Left ventricle myocardium superior (tissue), 1 donor: ENCODE data around the gene TAF11L5. TPM values are rescaled to one million over a fixed set of nuclear protein-coding genes. Genes with fewer than 3 reads are reported as not detected.
"Not testable (repeated sequence)": the region's sequence is repeated elsewhere in the genome, so short reads cannot be mapped to it uniquely, and the experiment has no call there.

Experiments
- ATAC-seq: fragments of 200-7000 bp; cut with Tn5 transposase; one replicate; pipeline ENCODE4 v1.9.1; 2020; ENCODE audit warnings: mild to moderate bottlenecking, moderate library complexity
- DNase-seq: peaks from one replicate; pipeline ENCODE4 v3.0.0-alpha.2; 2020
- intact Hi-C: fragments of 100-400 bp; cut with micrococcal nuclease; formaldehyde crosslinking; loops from one replicate; pipeline ENCODE4 v1.11.0; 2022
- long read RNA-seq: library from polyadenylated mRNA; unstranded; transcript quantifications from one replicate; pipeline ENCODE4 v2.0.0, GENCODE V29; 2021
- total RNA-seq: library from RNA; stranded (reverse); fragmentation: NEBNext Ultra II Directional; extraction: Animal tissue kit (Norgen Biotek cat#: 25700); gene quantifications from one replicate; pipeline ENCODE4 v1.2.1, GENCODE V29; 2021
- donor health status: DM: no; HTN: yes; CAD: no; lungs with severe emphysema.

Gene TAF11L5
- not detected for total RNA-seq
- long read RNA-seq, result 0 reads

DNA sequence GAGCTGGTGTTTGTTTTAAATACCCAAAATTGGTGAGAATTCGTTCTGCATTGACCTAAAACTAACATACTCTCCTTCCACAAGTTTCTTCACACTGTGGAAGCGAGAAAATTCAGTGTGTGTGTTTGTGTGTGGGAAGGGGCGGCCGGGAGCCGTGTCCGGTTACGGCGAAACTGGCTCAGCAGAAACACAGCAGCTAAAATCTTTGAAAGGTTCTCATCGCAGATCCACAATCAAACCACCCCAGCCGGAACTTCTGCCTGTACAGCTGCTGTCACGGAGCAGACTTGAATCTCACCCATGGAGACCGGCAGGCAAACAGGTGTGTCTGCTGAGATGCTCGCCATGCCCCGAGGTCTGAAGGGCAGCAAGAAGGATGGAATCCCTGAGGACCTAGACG lies at the start of gene TAF11L5:
TSS of gene TAF11L5 (plus strand) at position 301 of the 400 bp plus-strand sequence.
- ATAC-seq, DNase-seq, intact Hi-C loops: not testable (repeated sequence)

DNA sequence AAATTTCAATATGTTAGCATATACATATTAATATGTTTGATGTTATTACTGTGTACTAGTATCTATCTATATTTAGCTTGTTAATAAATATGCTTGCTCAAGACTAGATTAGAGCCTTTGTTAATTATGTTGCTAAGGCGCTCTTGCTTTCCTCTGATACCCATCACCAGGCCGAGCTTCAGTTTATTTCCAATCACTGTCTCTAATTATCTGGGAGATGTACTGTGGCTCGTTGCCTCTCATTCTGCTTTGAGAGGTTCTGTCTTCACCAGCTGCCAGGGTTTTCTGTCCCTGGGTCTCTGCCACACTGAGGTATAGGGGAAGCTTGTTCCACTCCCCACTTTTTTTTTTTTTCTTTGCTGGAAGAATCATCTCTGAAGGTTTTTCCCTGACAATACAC lies 48.0 kb upstream of the TAF11L5 start:
- intact Hi-C loops, result no loop called here
- ATAC-seq, result no peak
- no peak for DNase-seq

DNA sequence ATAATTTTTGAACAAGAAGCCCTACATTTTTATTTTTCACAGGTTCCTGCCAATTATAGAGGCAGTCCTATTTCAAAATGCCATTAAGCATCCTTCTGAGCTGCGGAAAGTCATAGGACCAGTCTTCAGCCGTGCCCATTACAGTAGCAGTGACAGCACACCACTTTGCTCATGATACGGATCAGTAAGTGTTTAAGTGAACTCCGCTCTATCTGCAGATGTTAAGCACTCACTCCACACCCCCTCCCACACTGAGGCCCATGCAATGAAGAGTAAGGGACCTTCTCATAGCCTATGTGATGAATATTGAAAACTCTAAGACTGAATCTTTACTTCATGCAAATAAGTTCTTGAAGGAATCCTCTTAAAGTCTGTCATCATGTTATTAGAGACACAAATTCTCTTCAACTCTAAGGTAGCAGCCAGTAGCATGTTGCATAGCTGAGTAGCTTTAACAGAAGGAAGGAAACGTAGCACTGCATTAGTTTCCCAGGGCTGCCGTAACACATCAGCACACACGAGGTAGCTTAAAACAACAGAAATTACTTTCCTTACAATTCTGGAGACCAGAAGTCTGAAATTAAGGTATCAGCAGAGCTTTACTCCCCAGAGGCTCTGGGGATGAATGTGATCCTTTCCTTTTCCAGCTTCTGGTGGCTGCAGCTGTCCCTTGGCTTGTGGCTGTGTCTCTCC lies 47.3 kb upstream of the TAF11L5 start:
- DNase-seq, result no peak
- intact Hi-C loops, result no loop called here
- ATAC-seq, result no peak

DNA sequence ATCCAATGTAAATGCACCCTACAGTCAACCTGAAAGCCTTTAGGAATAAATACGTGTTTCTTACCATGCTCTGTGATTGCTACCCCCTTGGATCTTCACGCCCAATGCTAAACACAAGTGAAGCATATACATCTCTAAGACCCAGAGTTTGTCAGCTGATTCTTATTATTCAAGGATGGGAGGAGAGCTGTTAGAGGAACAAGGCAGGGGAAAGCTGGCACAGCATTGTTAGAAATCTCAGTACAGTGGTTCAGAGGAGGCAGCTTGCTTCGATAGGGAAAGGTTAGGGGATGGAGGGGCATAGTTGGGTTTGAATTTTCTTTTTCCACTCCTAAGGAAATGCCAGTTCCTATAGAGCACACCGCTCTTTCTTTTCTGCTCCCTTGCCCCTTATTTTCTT lies 43.7 kb upstream of the TAF11L5 start:
- intact Hi-C loops, result no loop called here
- ATAC-seq (no peak), DNase-seq (no peak)

DNA sequence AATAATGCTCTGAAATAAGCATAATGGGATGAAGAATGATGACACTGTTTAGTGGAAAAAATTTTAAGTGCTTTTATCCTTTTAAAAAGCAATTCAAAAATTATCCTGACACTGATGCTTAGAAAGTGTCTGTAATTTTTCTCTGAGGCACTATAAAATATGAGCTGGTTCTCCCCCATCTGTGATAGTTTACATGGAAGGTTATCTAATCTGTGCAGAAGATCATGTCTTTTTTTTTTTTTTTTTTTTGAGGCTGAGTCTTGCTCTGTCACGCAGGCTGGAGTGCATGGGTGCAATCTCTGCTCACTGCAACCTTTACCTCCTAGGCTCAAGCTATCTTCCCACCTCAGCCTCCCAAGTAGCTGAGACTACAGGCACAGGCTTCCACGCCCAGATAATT lies 42.2 kb upstream of the TAF11L5 start:
- DNase-seq, result no peak
- intact Hi-C loops, result no loop called here
- no peak for ATAC-seq

DNA sequence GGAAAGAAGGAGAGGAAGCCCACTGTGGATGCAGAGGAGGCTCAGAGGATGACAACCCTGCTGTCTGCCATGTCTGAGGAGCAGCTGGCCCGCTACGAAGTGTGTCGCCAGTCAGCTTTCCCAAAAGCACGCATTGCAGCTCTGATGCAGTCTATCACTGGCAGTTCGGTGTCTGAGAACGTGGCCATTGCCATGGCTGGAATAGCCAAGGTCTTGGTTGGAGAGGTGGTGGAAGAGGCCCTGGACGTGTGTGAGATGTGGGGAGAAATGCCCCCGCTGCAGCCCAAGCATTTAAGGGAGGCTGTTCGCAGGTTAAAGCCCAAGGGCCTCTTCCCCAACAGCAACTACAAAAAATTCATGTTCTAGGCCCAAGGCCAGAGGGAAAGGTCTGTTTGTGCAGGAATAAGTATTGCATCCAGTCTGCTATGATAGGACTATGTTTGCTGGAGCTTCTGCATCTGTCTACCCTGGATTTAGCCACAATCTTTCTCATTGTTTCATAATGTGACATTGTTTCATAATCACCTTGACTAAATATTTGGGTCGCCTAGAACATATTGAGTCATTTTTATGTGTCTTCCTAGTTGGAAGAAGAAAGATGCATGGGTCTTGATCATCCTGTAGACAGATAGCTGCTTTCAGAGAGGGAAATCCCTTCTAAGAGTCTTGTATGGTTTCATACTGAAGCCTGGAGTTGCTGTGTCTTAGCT lies 38.4 kb upstream of the TAF11L5 start:
- ATAC-seq, intact Hi-C loops, DNase-seq: not testable (repeated sequence)

DNA sequence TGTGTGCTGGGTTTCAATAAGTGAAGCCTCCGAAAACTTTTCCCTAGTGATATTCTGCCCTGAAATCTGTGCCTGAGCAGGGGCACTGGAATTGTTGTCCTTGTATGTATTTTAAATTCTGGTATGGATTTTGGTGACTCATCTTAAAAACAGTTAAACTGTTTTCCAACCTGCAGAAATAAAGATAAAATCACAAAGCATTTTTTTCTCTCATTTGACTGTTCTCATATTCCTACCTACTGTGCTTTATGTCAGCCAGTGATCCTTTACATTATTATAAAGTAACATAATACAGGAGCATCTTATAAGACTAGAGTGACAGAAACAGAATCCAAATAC lies 37.9 kb upstream of the TAF11L5 start:
- intact Hi-C loops, result no loop called here
- ATAC-seq, result no peak
- DNase-seq, result no peak

DNA sequence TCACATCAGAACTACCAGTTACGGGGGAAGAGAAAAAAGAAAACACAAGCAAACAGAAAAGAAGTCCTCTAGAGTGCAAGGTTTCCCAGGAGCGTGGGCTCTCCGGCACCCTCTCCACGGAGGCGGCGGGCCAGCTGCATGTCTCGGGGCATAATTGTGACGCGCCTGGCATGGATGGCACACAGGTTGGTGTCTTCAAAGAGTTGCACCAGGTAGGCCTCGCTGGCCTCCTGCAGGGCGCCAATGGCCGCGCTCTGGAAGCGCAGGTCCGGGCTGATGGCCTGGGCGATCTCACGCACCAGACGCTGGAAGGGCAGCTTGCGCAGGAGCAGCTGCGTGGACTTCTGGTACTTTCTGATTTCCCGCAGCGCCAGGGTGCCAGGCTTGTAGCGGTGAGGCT lies 33.8 kb upstream of the TAF11L5 start:
- DNase-seq, intact Hi-C loops, ATAC-seq: not testable (repeated sequence)

DNA sequence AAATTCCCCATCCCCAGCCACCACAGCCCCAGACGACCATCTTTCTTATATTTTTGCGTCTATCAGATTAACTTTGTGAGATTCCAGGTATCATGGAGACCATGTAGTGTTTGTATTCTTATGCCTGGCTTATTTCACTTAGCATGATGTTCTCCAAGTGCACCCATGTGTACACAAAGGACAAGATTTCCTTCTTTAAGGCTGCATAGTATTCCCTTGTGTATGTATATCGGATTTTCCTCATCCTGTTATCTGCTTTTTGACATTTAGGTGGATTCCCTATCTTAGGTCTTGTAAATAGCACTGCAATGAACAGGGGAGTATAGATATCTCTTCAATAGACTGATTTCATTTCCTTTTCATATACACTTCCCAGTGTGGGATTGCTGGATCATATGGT lies 32.3 kb upstream of the TAF11L5 start:
- intact Hi-C loops, result no loop called here
- ATAC-seq, result no peak
- no peak for DNase-seq

DNA sequence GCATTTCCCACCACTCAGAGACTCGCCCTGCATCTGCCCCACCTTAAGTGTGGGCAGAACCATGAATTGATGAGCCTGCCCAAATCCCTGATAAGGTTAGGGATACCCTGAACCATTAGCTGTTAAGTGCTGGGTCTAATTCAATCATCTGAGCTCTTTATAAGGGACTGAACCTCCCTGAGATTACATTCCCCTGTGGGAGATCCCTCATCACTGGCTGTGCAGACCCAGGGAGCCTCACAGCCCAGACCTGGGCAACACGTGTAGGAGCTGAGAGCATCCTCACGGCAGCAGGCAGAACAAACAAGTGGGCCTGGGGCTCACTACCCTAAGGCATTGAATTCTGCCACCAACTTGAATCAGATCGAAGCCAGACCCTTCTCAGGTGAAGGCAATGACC lies 27.6 kb upstream of the TAF11L5 start:
- no peak for ATAC-seq
- intact Hi-C loops, result no loop called here
- DNase-seq, result no peak

DNA sequence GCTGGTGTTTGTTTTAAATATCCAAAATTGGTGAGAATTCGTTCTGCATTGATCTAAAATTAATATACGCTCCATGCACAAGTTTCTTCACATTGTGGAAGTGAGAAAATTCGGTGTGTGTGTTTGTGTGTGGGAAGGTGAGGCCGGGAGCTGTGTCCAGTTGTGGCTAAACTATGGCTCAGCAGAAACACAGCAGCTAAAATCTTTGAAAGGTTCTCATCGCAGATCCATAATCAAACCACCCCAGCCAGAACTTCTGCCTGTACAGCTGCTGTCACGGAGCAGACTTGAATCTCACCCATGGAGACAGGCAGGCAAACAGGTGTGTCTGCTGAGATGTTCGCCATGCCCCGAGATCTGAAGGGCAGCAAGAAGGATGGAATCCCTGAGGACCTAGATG lies 27.1 kb upstream of the TAF11L5 start, which contains the start of gene TAF11L2:
TSS of gene TAF11L2 (plus strand) at position 301 of the 400 bp plus-strand sequence.
- ATAC-seq, DNase-seq, intact Hi-C loops: not testable (repeated sequence)

DNA sequence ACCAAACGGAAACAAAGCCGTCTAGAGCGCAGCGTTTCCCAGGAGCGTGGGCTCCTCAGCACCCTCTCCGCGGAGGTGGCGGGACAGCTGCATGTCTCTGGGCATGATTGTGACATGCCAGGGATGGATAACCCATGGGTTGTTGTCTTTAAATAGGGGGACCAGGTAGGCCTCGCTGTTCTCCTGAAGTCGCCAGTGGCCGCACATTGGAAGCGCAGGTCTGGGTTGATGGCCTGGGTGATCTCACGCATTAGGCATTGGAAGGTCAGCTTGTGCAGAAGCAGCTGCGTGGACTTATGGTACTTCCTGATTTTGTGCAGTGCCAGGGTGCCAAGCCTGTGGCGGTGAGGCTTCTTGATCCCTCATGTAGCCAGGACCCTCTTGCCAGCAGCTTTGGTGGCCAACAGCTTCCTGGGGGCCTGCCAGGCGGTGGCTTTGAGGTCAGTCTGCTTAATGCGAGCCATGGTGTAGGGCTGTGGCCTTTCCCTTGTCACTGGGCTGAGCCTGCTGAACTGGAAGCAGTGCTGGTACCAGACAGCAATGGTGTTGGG lies 13.2 kb upstream of the TAF11L5 start:
- ATAC-seq (no peak), DNase-seq (no peak)
- intact Hi-C loops, result no loop called here

DNA sequence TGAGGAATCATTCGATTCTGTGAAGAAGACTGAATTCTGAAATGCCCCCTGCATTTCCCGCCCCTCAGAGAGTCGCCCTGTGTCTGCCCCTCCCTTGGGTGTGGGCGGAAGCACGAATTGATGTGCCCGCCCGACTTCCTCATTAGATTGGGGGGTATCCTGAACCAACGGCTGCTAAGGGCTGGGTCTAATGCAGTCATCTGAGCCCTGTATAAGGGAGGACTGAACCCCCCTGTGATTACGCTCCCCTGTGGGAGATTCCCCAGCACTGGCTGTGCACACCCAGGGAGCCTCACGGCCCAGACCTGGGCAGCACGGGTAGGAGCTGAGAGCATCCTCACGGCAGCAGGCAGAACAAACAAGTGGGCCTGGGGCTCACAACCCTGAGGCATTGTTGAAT lies 7.5 kb upstream of the TAF11L5 start:
- intact Hi-C loops, DNase-seq, ATAC-seq: not testable (repeated sequence)

DNA sequence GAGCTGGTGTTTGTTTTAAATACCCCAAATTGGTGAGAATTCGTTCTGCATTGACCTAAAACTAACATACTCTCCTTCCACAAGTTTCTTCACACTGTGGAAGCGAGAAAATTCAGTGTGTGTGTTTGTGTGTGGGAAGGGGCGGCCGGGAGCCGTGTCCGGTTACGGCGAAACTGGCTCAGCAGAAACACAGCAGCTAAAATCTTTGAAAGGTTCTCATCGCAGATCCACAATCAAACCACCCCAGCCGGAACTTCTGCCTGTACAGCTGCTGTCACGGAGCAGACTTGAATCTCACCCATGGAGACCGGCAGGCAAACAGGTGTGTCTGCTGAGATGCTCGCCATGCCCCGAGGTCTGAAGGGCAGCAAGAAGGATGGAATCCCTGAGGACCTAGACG lies 7.0 kb upstream of the TAF11L5 start, which contains the start of gene TAF11L3:
TSS of gene TAF11L3 (plus strand) at position 301 of the 400 bp plus-strand sequence.
- ATAC-seq, intact Hi-C loops, DNase-seq: not testable (repeated sequence)

DNA sequence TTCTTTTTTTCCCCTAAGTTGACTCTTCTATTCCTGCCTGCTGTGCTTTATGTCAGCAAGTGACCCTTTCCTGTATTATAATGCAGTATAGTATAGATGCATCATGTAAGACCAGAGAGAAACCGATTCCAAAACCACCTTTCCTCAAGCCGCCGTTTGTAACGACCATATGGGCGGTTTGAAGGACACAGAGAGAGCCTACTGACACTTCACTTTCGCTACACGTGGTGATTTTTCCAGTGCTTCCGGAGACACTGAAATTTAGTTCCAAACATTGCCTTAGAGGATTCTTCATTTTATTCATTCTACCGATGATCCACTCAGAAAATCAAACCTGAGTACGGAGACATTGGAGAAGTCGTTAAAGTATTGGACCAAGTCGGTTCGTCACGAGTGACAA lies 5.5 kb upstream of the TAF11L5 start:
- DNase-seq, intact Hi-C loops, ATAC-seq: not testable (repeated sequence)

DNA sequence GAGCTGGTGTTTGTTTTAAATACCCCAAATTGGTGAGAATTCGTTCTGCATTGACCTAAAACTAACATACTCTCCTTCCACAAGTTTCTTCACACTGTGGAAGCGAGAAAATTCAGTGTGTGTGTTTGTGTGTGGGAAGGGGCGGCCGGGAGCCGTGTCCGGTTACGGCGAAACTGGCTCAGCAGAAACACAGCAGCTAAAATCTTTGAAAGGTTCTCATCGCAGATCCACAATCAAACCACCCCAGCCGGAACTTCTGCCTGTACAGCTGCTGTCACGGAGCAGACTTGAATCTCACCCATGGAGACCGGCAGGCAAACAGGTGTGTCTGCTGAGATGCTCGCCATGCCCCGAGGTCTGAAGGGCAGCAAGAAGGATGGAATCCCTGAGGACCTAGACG lies 3.5 kb upstream of the TAF11L5 start, which contains the start of gene TAF11L4:
TSS of gene TAF11L4 (plus strand) at position 301 of the 400 bp plus-strand sequence.
- intact Hi-C loops, DNase-seq: not testable (repeated sequence)

DNA sequence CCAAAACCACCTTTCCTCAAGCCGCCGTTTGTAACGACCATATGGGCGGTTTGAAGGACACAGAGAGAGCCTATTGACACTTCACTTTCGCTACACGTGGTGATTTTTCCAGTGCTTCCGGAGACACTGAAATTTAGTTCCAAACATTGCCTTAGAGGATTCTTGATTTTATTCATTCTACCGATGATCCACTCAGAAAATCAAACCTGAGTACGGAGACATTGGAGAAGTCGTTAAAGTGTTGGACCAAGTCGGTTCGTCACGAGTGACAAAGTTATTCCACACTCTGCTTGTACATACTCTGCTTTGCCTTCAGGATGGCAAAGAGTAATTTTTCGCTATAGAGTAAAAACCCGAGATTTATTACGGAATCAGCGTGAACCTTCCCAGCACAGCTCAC lies 1.5 kb downstream of the TAF11L5 start:
- not testable (repeated sequence) for ATAC-seq, DNase-seq

More for the DNA sequence above, 3.5 kb upstream of the TAF11L5 start, which contains the start of gene TAF11L4:
- not testable (repeated sequence) for ATAC-seq

DNA sequence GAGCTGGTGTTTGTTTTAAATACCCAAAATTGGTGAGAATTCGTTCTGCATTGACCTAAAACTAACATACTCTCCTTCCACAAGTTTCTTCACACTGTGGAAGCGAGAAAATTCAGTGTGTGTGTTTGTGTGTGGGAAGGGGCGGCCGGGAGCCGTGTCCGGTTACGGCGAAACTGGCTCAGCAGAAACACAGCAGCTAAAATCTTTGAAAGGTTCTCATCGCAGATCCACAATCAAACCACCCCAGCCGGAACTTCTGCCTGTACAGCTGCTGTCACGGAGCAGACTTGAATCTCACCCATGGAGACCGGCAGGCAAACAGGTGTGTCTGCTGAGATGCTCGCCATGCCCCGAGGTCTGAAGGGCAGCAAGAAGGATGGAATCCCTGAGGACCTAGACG lies 3.3 kb downstream of the TAF11L5 start, which contains the start of gene TAF11L6:
TSS of gene TAF11L6 (plus strand) at position 301 of the 400 bp plus-strand sequence.
- ATAC-seq, intact Hi-C loops, DNase-seq: not testable (repeated sequence)

More for the DNA sequence above, 1.5 kb downstream of the TAF11L5 start:
- intact Hi-C loops, result not testable (repeated sequence)
